GM23248 (cell line): ENCODE measurements around the gene SESN1. TPM values are rescaled to one million over a fixed set of nuclear protein-coding genes. Genes with fewer than 3 reads are reported as not detected.

Experiments used
- DNase-seq: peaks from one replicate; pipeline ENCODE4 v3.0.0-alpha.2; 2015
- H2AFZ ChIP-seq: fragments of 200-600 bp; sonication (generic); 2 replicates; pipeline ENCODE4 v1.6.1; 2016; ENCODE audit warnings: antibody characterized with exemption
- H3F3A ChIP-seq: fragments of 200-600 bp; sonication (generic); 2 replicates; pipeline ENCODE4 v1.6.1; 2016; ENCODE audit warnings: mild to moderate bottlenecking, antibody characterized with exemption, mixed run types; ENCODE audit not compliant: insufficient read depth
- H3K27ac ChIP-seq: fragments of 200-600 bp; sonication (generic); 2 replicates; pipeline ENCODE4 v1.5.1; 2016; ENCODE audit warnings: mild to moderate bottlenecking
- H3K27me3 ChIP-seq: fragments of 200-600 bp; sonication (generic); replicated peaks from 2 replicates; pipeline ENCODE4 v1.6.1; 2016; ENCODE audit warnings: mild to moderate bottlenecking; ENCODE audit not compliant: insufficient read depth
- H3K36me3 ChIP-seq: fragments of 200-600 bp; sonication (generic); 2 replicates; pipeline ENCODE4 v1.6.1; 2016; ENCODE audit warnings: low read depth, mild to moderate bottlenecking
- H3K4me1 ChIP-seq: fragments of 200-600 bp; sonication (generic); 2 replicates; pipeline ENCODE4 v1.6.1; 2016; ENCODE audit warnings: mild to moderate bottlenecking; ENCODE audit not compliant: insufficient read depth
- H3K4me2 ChIP-seq: fragments of 200-600 bp; sonication (generic); one replicate; pipeline ENCODE4 v1.6.1; 2016; ENCODE audit warnings: mild to moderate bottlenecking; ENCODE audit not compliant: unreplicated experiment
- H3K4me3 ChIP-seq: fragments of 200-600 bp; sonication (generic); 2 replicates; pipeline ENCODE4 v1.5.1; 2016; ENCODE audit warnings: mild to moderate bottlenecking
- H3K79me2 ChIP-seq: fragments of 200-600 bp; sonication (generic); 2 replicates; pipeline ENCODE4 v1.6.1; 2016; ENCODE audit warnings: mild to moderate bottlenecking; ENCODE audit not compliant: insufficient read depth
- H3K9ac ChIP-seq: fragments of 200-600 bp; sonication (generic); 2 replicates; pipeline ENCODE4 v1.6.1; 2016; ENCODE audit warnings: mild to moderate bottlenecking
- H3K9me2 ChIP-seq: fragments of 200-600 bp; sonication (generic); 2 replicates; pipeline ENCODE4 v1.6.1; 2016; ENCODE audit warnings: mixed run types, mild to moderate bottlenecking, moderate library complexity; ENCODE audit not compliant: insufficient read depth
- H3K9me3 ChIP-seq: fragments of 200-600 bp; sonication (generic); one replicate; pipeline ENCODE4 v1.6.1; 2017; ENCODE audit warnings: low read depth
- H4K20me1 ChIP-seq: fragments of 200-600 bp; sonication (generic); 2 replicates; pipeline ENCODE4 v1.6.0; 2016; ENCODE audit not compliant: insufficient read depth
- EZH2 ChIP-seq: fragments of 200-600 bp; sonication (generic); IDR thresholded peaks from 2 replicates; pipeline ENCODE4 v1.6.1; 2018; ENCODE audit warnings: antibody characterized with exemption, mild to moderate bottlenecking; ENCODE audit not compliant: insufficient read depth, poor library complexity, severe bottlenecking
- EZH2phosphoT487 ChIP-seq: fragments of 200-600 bp; sonication (generic); IDR thresholded peaks from 2 replicates; pipeline ENCODE4 v1.6.1; 2018; ENCODE audit warnings: antibody characterized with exemption, moderate library complexity, mild to moderate bottlenecking, low read depth; ENCODE audit not compliant: insufficient read depth
- WGBS, 2 experiments: methylation state at CpG; one replicate each; pipeline ENCODE4 v1.1.6; 2015 to 2017; ENCODE audit warnings: low lambda C conversion rate in 2 of 2, low coverage in 1 of 2; ENCODE audit errors: missing lambda C conversion rate in 2 of 2; 5-methylcytosine and 5-hydroxymethylcytosine counted together
- in situ Hi-C: fragments of 300-500 bp; cut with MboI; formaldehyde crosslinking; loops from 2 replicates; pipeline ENCODE4 v1.15.0; 2020
- polyA plus RNA-seq: library from polyadenylated mRNA; unstranded; fragments of >200 nt; fragmentation: Nextera tagmentation; extraction: Ambion mirVana; gene quantifications from 2 replicates; pipeline ENCODE4 v1.2.1, GENCODE V29; 2016
- total RNA-seq: library from RNA; depleted of rRNA; stranded (reverse); fragments of >200 nt; shearing (Covaris generic); gene quantifications from 2 replicates; pipeline ENCODE4 v1.2.3, GENCODE V29; 2014

Gene SESN1
- total and polyA plus RNA-seq, 2 experiments from 2014 or later: 14.2 to 17.6 TPM

- H3K27me3 ChIP-seq: no peaks in the 10 kb centered on the region
- no peaks in the 10 kb centered on the region for H3K9me2 ChIP-seq
- H3K27ac ChIP-seq: no peak overlapping the region
- no peaks in the 10 kb centered on the region for H3K36me3 ChIP-seq
- H3F3A ChIP-seq: peaks cover 5% of the 10 kb centered on the region; the same call in 1 of the 2 replicates
- no peaks in the 10 kb centered on the region for H4K20me1 ChIP-seq
- H3K79me2 ChIP-seq: no peaks in the 10 kb centered on the region
- no peak overlapping the region for H2AFZ ChIP-seq
- no peak for TF ChIP-seq EZH2phosphoT487
- TF ChIP-seq EZH2: no peak
- peaks cover 28% of the 10 kb centered on the region for H3K4me1 ChIP-seq
- H3K4me3 ChIP-seq: no peak overlapping the region
- H3K4me2 ChIP-seq: no peak overlapping the region
- DNase-seq: no peak
- WGBS, 2 experiments: 83 to 87% methylated on average over 16 of the region's 16 CpGs
- H3K9ac ChIP-seq: no peak overlapping the region
- in situ Hi-C loops: no loop called here
- no peaks in the 10 kb centered on the region for H3K9me3 ChIP-seq
These were observed 143.2 kb downstream of the SESN1 start for GRCh38 chr6:108951351-108951953.

- no peak overlapping the region for H2AFZ ChIP-seq
- in situ Hi-C loops: no loop called here
- WGBS, 2 experiments: 95% methylated on average over 7 of the region's 7 CpGs
These were observed 146.4 kb downstream of the SESN1 start for GRCh38 chr6:108948181-108948661.

GRCh38 chr6:108947114-108947854, 147.4 kb downstream of the SESN1 start:
- no peaks in the 10 kb centered on the region for H3K9me2 ChIP-seq
- no peaks in the 10 kb centered on the region for H3K36me3 ChIP-seq
- no peaks in the 10 kb centered on the region for H3K9me3 ChIP-seq
- DNase-seq: peak; percentile 79
- WGBS, 2 experiments: 70 to 71% methylated on average over 5 of the region's 5 CpGs
- H3K9ac ChIP-seq: peak overlapping the region; percentile 94; the same call in 1 of the 2 replicates
- H3K4me3 ChIP-seq: no peak overlapping the region
- in situ Hi-C loops: no loop called here
- no peak for TF ChIP-seq EZH2phosphoT487
- TF ChIP-seq EZH2: no peak
- H2AFZ ChIP-seq: no peak overlapping the region
- H3K79me2 ChIP-seq: no peaks in the 10 kb centered on the region
- peaks cover 42% of the 10 kb centered on the region for H3K4me1 ChIP-seq
- no peaks in the 10 kb centered on the region for H3K27me3 ChIP-seq
- H3K4me2 ChIP-seq: peak overlapping the region; percentile 2
- H4K20me1 ChIP-seq: no peaks in the 10 kb centered on the region
- peaks cover 35% of the 10 kb centered on the region for H3F3A ChIP-seq
- H3K27ac ChIP-seq: peak overlapping the region; percentile 100

More at GRCh38 chr6:108948181-108948661, 146.4 kb downstream of the SESN1 start:
- H3F3A ChIP-seq: peaks cover 35% of the 10 kb centered on the region
- no peak overlapping the region for H3K4me2 ChIP-seq
- no peaks in the 10 kb centered on the region for H3K9me3 ChIP-seq
- DNase-seq: peak; percentile 10
- H3K4me1 ChIP-seq: peaks cover 51% of the 10 kb centered on the region
- TF ChIP-seq EZH2 (no peak), EZH2phosphoT487 (no peak)
- peak overlapping the region; percentile 100; the same call in 1 of the 2 replicates for H3K27ac ChIP-seq
- H3K36me3 ChIP-seq: no peaks in the 10 kb centered on the region
- no peak overlapping the region for H3K4me3 ChIP-seq
- no peaks in the 10 kb centered on the region for H3K9me2 ChIP-seq
- no peaks in the 10 kb centered on the region for H4K20me1 ChIP-seq
- no peak overlapping the region for H3K9ac ChIP-seq
- H3K27me3 ChIP-seq: no peaks in the 10 kb centered on the region
- no peaks in the 10 kb centered on the region for H3K79me2 ChIP-seq

- in situ Hi-C loops: no loop called here
- Histone ChIP-seq H3K9ac (peak overlapping the region; percentile 94), H3K9me2 (no peaks in the 10 kb centered on the region), H4K20me1 (no peaks in the 10 kb centered on the region), H3K27ac (peak overlapping the region; percentile 100), H3K4me2 (no peak overlapping the region), H3K4me3 (no peak overlapping the region), H3K9me3 (no peaks in the 10 kb centered on the region), H3K36me3 (no peaks in the 10 kb centered on the region), H3F3A (peaks cover 35% of the 10 kb centered on the region), H2AFZ (no peak overlapping the region), H3K79me2 (no peaks in the 10 kb centered on the region), H3K27me3 (no peaks in the 10 kb centered on the region), H3K4me1 (peaks cover 42% of the 10 kb centered on the region)
- DNase-seq: peak; percentile 15
- WGBS, 2 experiments: 78 to 80% methylated on average over 3 of the region's 3 CpGs
- TF ChIP-seq EZH2phosphoT487 (no peak), EZH2 (no peak)
These were observed 148.0 kb downstream of the SESN1 start for GRCh38 chr6:108946695-108947094.
